Measurements from ENCODE around the gene IFT25.
"Not testable (repeated sequence)": the region's sequence is repeated elsewhere in the genome, so short reads cannot be mapped to it uniquely, and the experiment has no call there.

DNA sequence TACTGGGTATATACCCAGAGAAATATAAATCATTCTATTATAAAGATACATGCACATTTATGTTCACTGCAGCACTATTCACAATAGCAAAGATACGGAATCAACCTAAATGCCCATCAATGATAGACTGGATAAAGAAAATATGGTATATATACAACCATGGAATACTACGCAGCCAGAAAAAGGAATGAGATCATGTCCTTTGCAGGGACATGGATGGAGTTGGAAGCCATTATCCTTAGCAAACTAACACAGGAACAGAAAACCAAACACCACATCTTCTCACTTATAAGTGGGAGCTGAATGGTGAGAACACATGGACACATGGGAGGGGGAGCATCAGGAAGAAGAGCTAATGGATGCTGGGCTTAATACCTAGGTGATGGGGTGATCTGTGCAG, 63.6 kb downstream of the IFT25 start:
- TF ChIP-seq, protein P1, sequence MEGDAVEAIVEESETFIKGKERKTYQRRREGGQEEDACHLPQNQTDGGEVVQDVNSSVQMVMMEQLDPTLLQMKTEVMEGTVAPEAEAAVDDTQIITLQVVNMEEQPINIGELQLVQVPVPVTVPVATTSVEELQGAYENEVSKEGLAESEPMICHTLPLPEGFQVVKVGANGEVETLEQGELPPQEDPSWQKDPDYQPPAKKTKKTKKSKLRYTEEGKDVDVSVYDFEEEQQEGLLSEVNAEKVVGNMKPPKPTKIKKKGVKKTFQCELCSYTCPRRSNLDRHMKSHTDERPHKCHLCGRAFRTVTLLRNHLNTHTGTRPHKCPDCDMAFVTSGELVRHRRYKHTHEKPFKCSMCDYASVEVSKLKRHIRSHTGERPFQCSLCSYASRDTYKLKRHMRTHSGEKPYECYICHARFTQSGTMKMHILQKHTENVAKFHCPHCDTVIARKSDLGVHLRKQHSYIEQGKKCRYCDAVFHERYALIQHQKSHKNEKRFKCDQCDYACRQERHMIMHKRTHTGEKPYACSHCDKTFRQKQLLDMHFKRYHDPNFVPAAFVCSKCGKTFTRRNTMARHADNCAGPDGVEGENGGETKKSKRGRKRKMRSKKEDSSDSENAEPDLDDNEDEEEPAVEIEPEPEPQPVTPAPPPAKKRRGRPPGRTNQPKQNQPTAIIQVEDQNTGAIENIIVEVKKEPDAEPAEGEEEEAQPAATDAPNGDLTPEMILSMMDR (IDR thresholded peaks at IDR 0.05), result not testable (repeated sequence)
- TF ChIP-seq POLR2A, POLR2AphosphoS5 (IDR thresholded peaks at IDR 0.05): not testable (repeated sequence)
